Aorta (tissue), 5 donors: Measurements from ENCODE around the gene SLC16A8. TPM values are rescaled to one million over a fixed set of nuclear protein-coding genes. Genes with fewer than 3 reads are reported as not detected.

ENCODE experiments used
- ATAC-seq: fragments of 200-7000 bp; cut with Tn5 transposase; one replicate; pipeline ENCODE4 v1.9.1; 2022; ENCODE audit warnings: moderate library complexity; ENCODE audit not compliant: low FRiP score
- DNase-seq, 2 donors: peaks; one replicate each; pipeline ENCODE4 v3.0.0-alpha.2; 2020
- H3K27ac ChIP-seq, 2 donors: one replicate each; pipeline ENCODE4 v1.5.1; 2013; ENCODE audit warnings: low read length in 2 of 2, mild to moderate bottlenecking in 2 of 2, moderate library complexity in 2 of 2, control low read depth in 1 of 2, inconsistent platforms in 1 of 2, low read depth in 1 of 2
- H3K27me3 ChIP-seq, 2 donors: one replicate each; pipeline ENCODE4 v1.6.1; 2013; ENCODE audit warnings: control low read depth in 1 of 2, low read length in 1 of 2, mild to moderate bottlenecking in 1 of 2, moderate library complexity in 1 of 2; ENCODE audit not compliant: insufficient read depth in 2 of 2, control insufficient read depth in 1 of 2
- H3K36me3 ChIP-seq, 2 donors: one replicate each; pipeline ENCODE4 v1.6.1; 2013; ENCODE audit warnings: control low read depth in 1 of 2, low read length in 1 of 2, mild to moderate bottlenecking in 1 of 2; ENCODE audit not compliant: insufficient read depth in 2 of 2, control insufficient read depth in 1 of 2
- H3K4me1 ChIP-seq, 2 donors: one replicate each; pipeline ENCODE4 v1.6.1; 2013; ENCODE audit warnings: low read length in 2 of 2, control low read depth in 1 of 2, mild to moderate bottlenecking in 1 of 2, moderate library complexity in 1 of 2; ENCODE audit not compliant: insufficient read depth in 2 of 2, control insufficient read depth in 1 of 2
- H3K4me3 ChIP-seq, 2 donors: one replicate each; pipeline ENCODE4 v1.5.1; 2013; ENCODE audit warnings: low read length in 2 of 2, control low read depth in 1 of 2, mild to moderate bottlenecking in 1 of 2
- H3K9me3 ChIP-seq: one replicate; pipeline ENCODE4 v1.6.1; 2013; ENCODE audit warnings: mild to moderate bottlenecking, low read length; ENCODE audit not compliant: control insufficient read depth
- WGBS, 2 donors: extraction: QIAGEN DNeasy Blood & Tissue Kit; methylation state at CpG; one replicate each; pipeline ENCODE4 v1.1.7; 2013; 5-methylcytosine and 5-hydroxymethylcytosine counted together
- intact Hi-C, 2 donors: fragments of 100-400 bp; cut with DNase I; formaldehyde crosslinking; loops; one replicate each; pipeline versions ENCODE4 v1.14.2 to v1.15.0; 2022
- long read RNA-seq, 2 donors: library from polyadenylated mRNA; unstranded; transcript quantifications; one replicate each; pipeline ENCODE4 v2.0.0, GENCODE V29; 2020 to 2021
- polyA plus RNA-seq, 2 donors: library from polyadenylated mRNA; stranded (reverse); fragments of 200-250 nt; gene quantifications; one replicate each; pipeline ENCODE4 v1.2.3, GENCODE V29; 2013
- total RNA-seq, 2 donors: library from RNA; stranded (reverse); fragmentation: NEBNext Ultra II Directional; extraction: Animal tissue kit (Norgen Biotek cat#: 25700); gene quantifications; one replicate each; pipeline ENCODE4 v1.2.1, GENCODE V29; 2021
- donor health status: healthy with polysubstance abuse.
- donor health status: Bipolar disorder and iron deficiency.
- donor health status: DM: no; HTN: no; CAD: no.
- donor health status: DM: no; HTN: no; CAD: no.
- donor health status: DM: yes; HTN: yes; CAD: no.

Gene SLC16A8
- total RNA-seq (under 1 TPM in 1 of 2 donors, not detected in 1; 0.81 TPM), polyA plus RNA-seq (under 1 TPM; 0.25 to 0.72 TPM)
- long read RNA-seq, donor 1, partial matches to known transcripts, result 0 of 2 reads
- long read RNA-seq, donor 1, other reads (novel, unspliced or antisense), result 2 of 2 reads
- long read RNA-seq, donor 2, result 0 reads

GRCh38 chr22:38083931-38084631 is at the start of gene SLC16A8:
SLC16A8 (minus strand) TSS chr22:38084184; CDS start chr22:38082873, 1,311 bp downstream.
- H3K4me1 ChIP-seq, result no peaks in the 10 kb centered on the region
- no peaks in the 10 kb centered on the region for H3K36me3 ChIP-seq
- ATAC-seq, result no peak
- no peaks in the 10 kb centered on the region for H3K27me3 ChIP-seq
- WGBS, 2 donors, result 77 to 83% methylated on average over 16 of the region's 16 CpGs
- no peak within 1 kb of the TSS for H3K4me3 ChIP-seq
- H3K9me3 ChIP-seq, result no peaks in the 10 kb centered on the region
- DNase-seq, result peak; percentile 37 to 67
- no peak within 1 kb of the TSS for H3K27ac ChIP-seq
- intact Hi-C loops, result no loop called here

GRCh38 chr22:38133331-38133730 is 49.3 kb upstream of the SLC16A8 start:
- H3K9me3 ChIP-seq, result no peaks in the 10 kb centered on the region
- no peaks in the 10 kb centered on the region for H3K36me3 ChIP-seq
- H3K27me3 ChIP-seq, result no peaks in the 10 kb centered on the region
- peak; percentile 14 to 57 for DNase-seq
- WGBS, 2 donors, result 97 to 98% methylated on average over 4 of the region's 4 CpGs
- H3K4me3 ChIP-seq, result no peak overlapping the region
- no peak overlapping the region for H3K27ac ChIP-seq
- no peak for ATAC-seq
- intact Hi-C loops, result no loop called here
- no peaks in the 10 kb centered on the region for H3K4me1 ChIP-seq

- no peak overlapping the region for H3K27ac ChIP-seq
- H3K9me3 ChIP-seq, result no peaks in the 10 kb centered on the region
- DNase-seq (peak; percentile 33 to 59), ATAC-seq (no peak)
- intact Hi-C loops, result no loop called here
- H3K4me1 ChIP-seq, result no peaks in the 10 kb centered on the region
- no peak overlapping the region for H3K4me3 ChIP-seq
- H3K27me3 ChIP-seq, result no peaks in the 10 kb centered on the region
- 92 to 95% methylated on average over 28 of the region's 28 CpGs for WGBS, 2 donors
- H3K36me3 ChIP-seq, result no peaks in the 10 kb centered on the region
These were observed 48.8 kb upstream of the SLC16A8 start for GRCh38 chr22:38132794-38133193.

GRCh38 chr22:38132136-38132535 is 48.2 kb upstream of the SLC16A8 start:
- H3K4me3 ChIP-seq, result no peak overlapping the region
- intact Hi-C loops, result no loop called here
- WGBS, 2 donors, result 91 to 92% methylated on average over 7 of the region's 7 CpGs

GRCh38 chr22:38131399-38131798 is 47.4 kb upstream of the SLC16A8 start:
- intact Hi-C loops, result no loop called here
- no peaks in the 10 kb centered on the region for H3K9me3 ChIP-seq
- 14 to 16% methylated on average over 2 of the region's 2 CpGs for WGBS, 2 donors
- H3K27me3 ChIP-seq, result no peaks in the 10 kb centered on the region
- H3K27ac ChIP-seq, result no peak overlapping the region
- DNase-seq (peak in 1 of 2 donors; percentile 1), ATAC-seq (no peak)
- H3K4me1 ChIP-seq, result no peaks in the 10 kb centered on the region
- no peaks in the 10 kb centered on the region for H3K36me3 ChIP-seq
- H3K4me3 ChIP-seq, result no peak overlapping the region

More at GRCh38 chr22:38132136-38132535, 48.2 kb upstream of the SLC16A8 start:
- Histone ChIP-seq H3K27ac (no peak overlapping the region), H3K27me3 (no peaks in the 10 kb centered on the region), H3K9me3 (no peaks in the 10 kb centered on the region), H3K36me3 (no peaks in the 10 kb centered on the region), H3K4me1 (no peaks in the 10 kb centered on the region)
- DNase-seq, result peak; percentile 17 to 57
- no peak for ATAC-seq

GRCh38 chr22:38129856-38130255 is 45.9 kb upstream of the SLC16A8 start:
- H3K36me3 ChIP-seq, result no peaks in the 10 kb centered on the region
- ATAC-seq, result no peak

GRCh38 chr22:38129021-38129420 is 45.0 kb upstream of the SLC16A8 start:
- ATAC-seq (no peak), DNase-seq (peak; percentile 38 to 57)
- Histone ChIP-seq H3K27ac (no peak overlapping the region), H3K9me3 (no peaks in the 10 kb centered on the region), H3K4me3 (no peak overlapping the region), H3K4me1 (no peaks in the 10 kb centered on the region), H3K36me3 (no peaks in the 10 kb centered on the region), H3K27me3 (no peaks in the 10 kb centered on the region)
- intact Hi-C loops, result no loop called here
- 87 to 88% methylated on average over 10 of the region's 10 CpGs for WGBS, 2 donors

More at GRCh38 chr22:38129856-38130255, 45.9 kb upstream of the SLC16A8 start:
- no peaks in the 10 kb centered on the region for H3K27me3 ChIP-seq
- 92 to 93% methylated on average over 9 of the region's 9 CpGs for WGBS, 2 donors
- no peak overlapping the region for H3K27ac ChIP-seq
- intact Hi-C loops, result no loop called here
- no peaks in the 10 kb centered on the region for H3K9me3 ChIP-seq
- peak; percentile 32 to 39 for DNase-seq
- H3K4me3 ChIP-seq, result no peak overlapping the region
- H3K4me1 ChIP-seq, result no peaks in the 10 kb centered on the region

- no peaks in the 10 kb centered on the region for H3K36me3 ChIP-seq
- H3K4me3 ChIP-seq, result no peak overlapping the region
- H3K27me3 ChIP-seq, result no peaks in the 10 kb centered on the region
- no peaks in the 10 kb centered on the region for H3K4me1 ChIP-seq
- no peak overlapping the region for H3K27ac ChIP-seq
- peak; percentile 48 to 61 for DNase-seq
- 96% methylated on average over 9 of the region's 9 CpGs for WGBS, 2 donors
- no peak for ATAC-seq
- intact Hi-C loops, result no loop called here
- no peaks in the 10 kb centered on the region for H3K9me3 ChIP-seq
These were observed 43.9 kb upstream of the SLC16A8 start for GRCh38 chr22:38127869-38128268.
